Measurements from ENCODE around the gene ATXN7L1. TPM values are rescaled to one million over a fixed set of nuclear protein-coding genes. Genes with fewer than 3 reads are reported as not detected.

ATXN7L1 gene
- total and polyA plus RNA-seq, 2 of the 4 experiments (the other 2 are of a cell fraction) = 3.5 to 4.3 TPM

DNA sequence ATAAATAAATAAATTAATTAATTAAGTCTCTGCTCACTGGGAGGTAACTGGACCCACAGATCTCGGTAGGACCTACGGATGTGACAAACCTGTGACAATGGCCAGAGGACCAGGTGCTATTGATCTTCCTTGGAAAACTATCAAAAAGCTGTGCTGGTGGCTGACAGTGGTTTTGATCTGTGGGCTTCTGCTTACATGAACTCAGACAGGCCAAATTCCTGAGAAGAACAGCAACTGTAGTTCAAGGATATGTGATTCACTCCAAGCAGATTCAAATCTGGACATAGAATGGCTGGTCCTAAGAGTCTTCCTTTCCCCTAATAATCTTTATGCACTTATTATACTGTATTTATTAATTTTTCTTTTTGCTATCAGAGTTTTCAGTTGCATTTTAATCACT is 80.0 kb downstream of the ATXN7L1 start:
- no TSS peak for BruUV-seq (replicated peaks)
- 29% methylated on average over 2 of the region's 2 CpGs; no CpG with 5 or more reads in 1 of the 2 experiments for WGBS, 2 experiments (ENCODE audit: extremely low coverage in 2 of 2, insufficient read length in 1 of 2)
- H3K9me3 ChIP-seq (ENCODE audit: control insufficient read depth, insufficient read depth, low read length) = no peaks in the 10 kb centered on the region
- 0 out of 2 replicates have a peak overlapping the region, but pooled peaks have one; percentile 17 for H3K14ac ChIP-seq (replicated peaks; ENCODE audit: low read depth, low read length)
- no peak overlapping the region for H4K91ac ChIP-seq (ENCODE audit: insufficient read depth, low read depth, low read length)
- ChIA-PET CTCF (no interaction called here), POLR2A (ENCODE audit: unreplicated experiment) (no interaction called here)
- ATAC-seq (ENCODE audit: low read depth) (peak; percentile 74), DNase-seq (peak; percentile 80)
- H2BK20ac ChIP-seq (ENCODE audit: low read depth, low read length) = peak overlapping the region; percentile 61; the same call in 1 of the 2 replicates
- 0 out of 2 replicates have a peak overlapping the region, but pooled peaks have one; percentile 2 for H3K23ac ChIP-seq (ENCODE audit: low read depth, low read length)
- H2AFZ ChIP-seq (replicated peaks; ENCODE audit: low read length, poor library complexity) = no peak overlapping the region
- in situ Hi-C loops (cut with MboI; ENCODE audit: low sequenced_read_pairs) (no loop called here), dilution Hi-C loops (cut with HindIII; ENCODE audit: low sequenced_read_pairs, unreplicated experiment) (no loop called here), intact Hi-C loops (cut with micrococcal nuclease) (loop anchor here (1.0 kb wide), 1 partner anchor 34 kb away; no protein-coding TSS in a partner anchor)
- H3K56ac ChIP-seq (ENCODE audit: extremely low read depth, insufficient read depth, low read length) = no peak overlapping the region
- peaks cover 28% of the 10 kb centered on the region for H3K4me1 ChIP-seq (ENCODE audit: control insufficient read depth, insufficient read depth, low read length)
- H2BK15ac ChIP-seq (ENCODE audit: low read depth, low read length) = 0 out of 3 replicates have a peak overlapping the region, but pooled peaks have one; percentile 18
- no peak overlapping the region for H2BK5ac ChIP-seq (ENCODE audit: low read depth, low read length, poor library complexity, severe bottlenecking)
- no peak overlapping the region for H3K4me3 ChIP-seq (ENCODE audit: insufficient read depth, low read depth, low read length)
- H4K8ac ChIP-seq (ENCODE audit: low read depth in 2 of 2, low read length in 2 of 2) = no peak overlapping the region
- H3K18ac ChIP-seq (ENCODE audit: low read depth, low read length) = no peak overlapping the region; the same call in 1 of the 2 replicates
- no peak overlapping the region for H3K4me2 ChIP-seq (ENCODE audit: low read depth, low read length)
- peaks cover 4% of the 10 kb centered on the region; the same call in 1 of the 2 replicates for H4K20me1 ChIP-seq (ENCODE audit: insufficient read depth, low read length)
- H2BK120ac ChIP-seq (ENCODE audit: low read depth, low read length) = no peak overlapping the region; the same call in 1 of the 2 replicates
- H3K36me3 ChIP-seq (ENCODE audit: control insufficient read depth, insufficient read depth, low read length) = peaks cover 2% of the 10 kb centered on the region; the same call in 1 of the 2 replicates
- peak overlapping the region; percentile 47; the same call in 1 of the 2 replicates for H3K4ac ChIP-seq (ENCODE audit: low read depth, low read length)
- no peak overlapping the region; the same call in 1 of the 2 replicates for H3K27ac ChIP-seq (ENCODE audit: insufficient read depth, low read length)
- H2AK9ac ChIP-seq (replicated peaks; ENCODE audit: low read depth, low read length, poor library complexity) = no peak overlapping the region
- no peak overlapping the region for H3K9ac ChIP-seq (ENCODE audit: low read depth, low read length)
- peak overlapping the region; percentile 69; the same call in 1 of the 2 replicates for H2AK5ac ChIP-seq (ENCODE audit: low read depth, low read length)
- no peak overlapping the region for H4K5ac ChIP-seq (ENCODE audit: low read depth, low read length)
- TF ChIP-seq FOS (IDR thresholded peaks at IDR 0.05; ENCODE audit: low read depth, low read length) (no peak), RFX5 (IDR thresholded peaks at IDR 0.05; ENCODE audit: low read depth, low read length) (no peak), CEBPB (IDR thresholded peaks at IDR 0.05; ENCODE audit: low read depth, low read length) (no peak), CHD1 (IDR thresholded peaks at IDR 0.05; ENCODE audit: low read depth, low read length) (no peak), RCOR1 (IDR thresholded peaks at IDR 0.05; ENCODE audit: insufficient replicate concordance, low read length) (no peak), RAD21 (IDR thresholded peaks at IDR 0.05; ENCODE audit: low read length) (no peak), MAZ (IDR thresholded peaks at IDR 0.05; ENCODE audit: borderline replicate concordance, low read depth, low read length) (no peak), POLR2A (IDR thresholded peaks at IDR 0.05; ENCODE audit: low read depth, low read length) (no peak), SMC3 (IDR thresholded peaks at IDR 0.05; ENCODE audit: low read depth, low read length) (no peak), MAFK (IDR thresholded peaks at IDR 0.05; ENCODE audit: low read depth, low read length) (no peak), MXI1 (IDR thresholded peaks at IDR 0.05; ENCODE audit: borderline replicate concordance, low read depth, low read length) (no peak), BHLHE40 (IDR thresholded peaks at IDR 0.05; ENCODE audit: low read depth, low read length) (no peak), NFE2L2 (IDR thresholded peaks at IDR 0.05; ENCODE audit: low read depth, low read length) (no peak)
- TF ChIP-seq, protein P1, sequence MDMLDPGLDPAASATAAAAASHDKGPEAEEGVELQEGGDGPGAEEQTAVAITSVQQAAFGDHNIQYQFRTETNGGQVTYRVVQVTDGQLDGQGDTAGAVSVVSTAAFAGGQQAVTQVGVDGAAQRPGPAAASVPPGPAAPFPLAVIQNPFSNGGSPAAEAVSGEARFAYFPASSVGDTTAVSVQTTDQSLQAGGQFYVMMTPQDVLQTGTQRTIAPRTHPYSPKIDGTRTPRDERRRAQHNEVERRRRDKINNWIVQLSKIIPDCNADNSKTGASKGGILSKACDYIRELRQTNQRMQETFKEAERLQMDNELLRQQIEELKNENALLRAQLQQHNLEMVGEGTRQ (IDR thresholded peaks at IDR 0.05; ENCODE audit: low read depth, low read length) = no peak
- TF ChIP-seq, protein P2, sequence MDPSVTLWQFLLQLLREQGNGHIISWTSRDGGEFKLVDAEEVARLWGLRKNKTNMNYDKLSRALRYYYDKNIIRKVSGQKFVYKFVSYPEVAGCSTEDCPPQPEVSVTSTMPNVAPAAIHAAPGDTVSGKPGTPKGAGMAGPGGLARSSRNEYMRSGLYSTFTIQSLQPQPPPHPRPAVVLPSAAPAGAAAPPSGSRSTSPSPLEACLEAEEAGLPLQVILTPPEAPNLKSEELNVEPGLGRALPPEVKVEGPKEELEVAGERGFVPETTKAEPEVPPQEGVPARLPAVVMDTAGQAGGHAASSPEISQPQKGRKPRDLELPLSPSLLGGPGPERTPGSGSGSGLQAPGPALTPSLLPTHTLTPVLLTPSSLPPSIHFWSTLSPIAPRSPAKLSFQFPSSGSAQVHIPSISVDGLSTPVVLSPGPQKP (IDR thresholded peaks at IDR 0.05; ENCODE audit: borderline replicate concordance, low read depth, low read length) = no peak
- TF ChIP-seq, protein P3, sequence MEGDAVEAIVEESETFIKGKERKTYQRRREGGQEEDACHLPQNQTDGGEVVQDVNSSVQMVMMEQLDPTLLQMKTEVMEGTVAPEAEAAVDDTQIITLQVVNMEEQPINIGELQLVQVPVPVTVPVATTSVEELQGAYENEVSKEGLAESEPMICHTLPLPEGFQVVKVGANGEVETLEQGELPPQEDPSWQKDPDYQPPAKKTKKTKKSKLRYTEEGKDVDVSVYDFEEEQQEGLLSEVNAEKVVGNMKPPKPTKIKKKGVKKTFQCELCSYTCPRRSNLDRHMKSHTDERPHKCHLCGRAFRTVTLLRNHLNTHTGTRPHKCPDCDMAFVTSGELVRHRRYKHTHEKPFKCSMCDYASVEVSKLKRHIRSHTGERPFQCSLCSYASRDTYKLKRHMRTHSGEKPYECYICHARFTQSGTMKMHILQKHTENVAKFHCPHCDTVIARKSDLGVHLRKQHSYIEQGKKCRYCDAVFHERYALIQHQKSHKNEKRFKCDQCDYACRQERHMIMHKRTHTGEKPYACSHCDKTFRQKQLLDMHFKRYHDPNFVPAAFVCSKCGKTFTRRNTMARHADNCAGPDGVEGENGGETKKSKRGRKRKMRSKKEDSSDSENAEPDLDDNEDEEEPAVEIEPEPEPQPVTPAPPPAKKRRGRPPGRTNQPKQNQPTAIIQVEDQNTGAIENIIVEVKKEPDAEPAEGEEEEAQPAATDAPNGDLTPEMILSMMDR (conservative IDR thresholded peaks at IDR 0.05; ENCODE audit: low read depth, low read length) = no peak
- peaks cover 33% of the 10 kb centered on the region for H3K9me1 ChIP-seq (ENCODE audit: insufficient read depth, low read length)
- H3K27me3 ChIP-seq (ENCODE audit: control insufficient read depth, insufficient read depth, low read length) = no peaks in the 10 kb centered on the region
- H3K79me1 ChIP-seq (ENCODE audit: low read depth in 1 of 2, low read length in 2 of 2) = peaks cover 0 to 53% of the 10 kb centered on the region in 2 experiments; a peak in 3 of 4 replicates

All from IMR-90 (cell line).